ENCODE results near the gene MYEOV.

Gene MYEOV

DNA sequence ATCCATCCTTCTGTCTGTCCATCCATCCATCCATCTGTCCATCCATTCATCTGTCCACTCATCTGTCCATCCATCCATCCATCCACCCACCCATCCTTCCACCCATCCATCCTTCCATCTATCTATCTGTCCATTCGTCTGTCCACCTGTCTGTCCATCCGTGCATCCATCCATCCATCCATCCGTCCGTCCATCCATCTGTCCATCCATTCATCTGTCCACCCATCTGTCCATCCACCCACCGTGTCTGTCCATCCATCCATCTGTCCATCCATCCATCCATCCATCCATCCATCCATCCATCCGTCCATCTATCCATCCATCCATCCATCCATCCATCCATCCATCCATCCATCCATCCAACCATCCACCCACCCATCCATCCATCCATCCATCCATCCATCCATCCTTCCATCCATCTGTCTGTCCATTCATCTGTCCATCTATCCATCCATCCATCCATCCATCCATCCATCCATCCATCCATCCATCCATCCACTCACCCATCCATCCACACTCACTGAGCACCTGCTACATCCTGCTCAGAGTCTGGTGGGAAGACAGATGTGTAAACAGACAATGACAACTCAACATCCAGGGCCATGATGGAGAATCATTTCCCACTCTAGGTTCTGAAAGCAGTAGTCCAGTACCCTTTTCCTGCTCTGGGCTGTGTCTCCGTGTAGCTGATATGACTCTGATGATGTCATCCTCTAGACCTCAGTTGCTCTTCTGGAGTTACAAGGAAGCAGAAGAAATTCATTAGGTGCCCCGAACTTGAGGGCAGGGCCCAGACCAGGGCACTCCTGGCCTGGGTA, 30.8 kb upstream of the MYEOV start:
- H3K4me1 ChIP-seq (ENCODE audit: low read length), result no peaks in the 10 kb centered on the region
- H2AFZ ChIP-seq (ENCODE audit: low read length), result no peak overlapping the region
- TF ChIP-seq EZH2 (optimal IDR thresholded peaks at IDR 0.05; ENCODE audit: low read depth, low read length) (no peak), EZH2phosphoT487 (IDR thresholded peaks at IDR 0.05; ENCODE audit: low read length) (no peak)
- TF ChIP-seq, protein P1, sequence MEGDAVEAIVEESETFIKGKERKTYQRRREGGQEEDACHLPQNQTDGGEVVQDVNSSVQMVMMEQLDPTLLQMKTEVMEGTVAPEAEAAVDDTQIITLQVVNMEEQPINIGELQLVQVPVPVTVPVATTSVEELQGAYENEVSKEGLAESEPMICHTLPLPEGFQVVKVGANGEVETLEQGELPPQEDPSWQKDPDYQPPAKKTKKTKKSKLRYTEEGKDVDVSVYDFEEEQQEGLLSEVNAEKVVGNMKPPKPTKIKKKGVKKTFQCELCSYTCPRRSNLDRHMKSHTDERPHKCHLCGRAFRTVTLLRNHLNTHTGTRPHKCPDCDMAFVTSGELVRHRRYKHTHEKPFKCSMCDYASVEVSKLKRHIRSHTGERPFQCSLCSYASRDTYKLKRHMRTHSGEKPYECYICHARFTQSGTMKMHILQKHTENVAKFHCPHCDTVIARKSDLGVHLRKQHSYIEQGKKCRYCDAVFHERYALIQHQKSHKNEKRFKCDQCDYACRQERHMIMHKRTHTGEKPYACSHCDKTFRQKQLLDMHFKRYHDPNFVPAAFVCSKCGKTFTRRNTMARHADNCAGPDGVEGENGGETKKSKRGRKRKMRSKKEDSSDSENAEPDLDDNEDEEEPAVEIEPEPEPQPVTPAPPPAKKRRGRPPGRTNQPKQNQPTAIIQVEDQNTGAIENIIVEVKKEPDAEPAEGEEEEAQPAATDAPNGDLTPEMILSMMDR (IDR thresholded peaks at IDR 0.05; ENCODE audit: low read length), result no peak
- no peaks in the 10 kb centered on the region for H3K9me3 ChIP-seq (replicated peaks; ENCODE audit: insufficient read depth, low read length)
- H3K27ac ChIP-seq (ENCODE audit: low read length), result no peak overlapping the region
- no peak overlapping the region for H3K4me2 ChIP-seq (ENCODE audit: low read depth, low read length)
- DNase-seq, result no peak
- H3F3A ChIP-seq (ENCODE audit: insufficient read depth, low read length), result no peaks in the 10 kb centered on the region
- no peak overlapping the region for H3K9ac ChIP-seq (ENCODE audit: low read length)
- H3K36me3 ChIP-seq (replicated peaks; ENCODE audit: insufficient read depth, low read length), result no peaks in the 10 kb centered on the region
- H3K4me3 ChIP-seq (ENCODE audit: low read length), result no peak overlapping the region
- H3K27me3 ChIP-seq (replicated peaks; ENCODE audit: insufficient read depth, low read length), result peaks cover 16% of the 10 kb centered on the region
- H3K9me2 ChIP-seq (replicated peaks; ENCODE audit: insufficient read depth, low read length), result no peaks in the 10 kb centered on the region
- no peaks in the 10 kb centered on the region for H3K79me2 ChIP-seq (ENCODE audit: low read length)
- H4K20me1 ChIP-seq (ENCODE audit: insufficient read depth, low read length), result no peaks in the 10 kb centered on the region

DNA sequence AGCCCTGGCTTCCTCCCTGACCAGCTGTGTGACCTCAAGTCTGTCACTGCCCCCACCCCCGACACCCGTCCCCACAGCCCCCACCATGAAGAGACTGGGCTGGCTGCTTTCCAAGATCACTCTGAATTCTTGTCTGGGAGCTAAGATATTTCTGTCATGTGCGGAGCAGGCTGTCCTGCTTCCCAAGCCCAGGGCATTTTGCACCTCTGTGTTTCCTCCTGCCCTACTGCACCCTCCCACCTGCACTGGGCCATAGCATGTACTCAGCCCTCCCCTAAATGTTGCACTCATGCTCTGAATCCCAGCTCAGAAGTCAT, 30.3 kb upstream of the MYEOV start:
- Histone ChIP-seq H3K36me3 (replicated peaks; ENCODE audit: insufficient read depth, low read length) (no peaks in the 10 kb centered on the region), H3K9me3 (replicated peaks; ENCODE audit: insufficient read depth, low read length) (no peaks in the 10 kb centered on the region), H3K9me2 (replicated peaks; ENCODE audit: insufficient read depth, low read length) (no peaks in the 10 kb centered on the region), H3F3A (ENCODE audit: insufficient read depth, low read length) (no peaks in the 10 kb centered on the region), H3K27ac (ENCODE audit: low read length) (no peak overlapping the region), H2AFZ (ENCODE audit: low read length) (no peak overlapping the region), H3K9ac (ENCODE audit: low read length) (no peak overlapping the region), H3K4me3 (ENCODE audit: low read length) (no peak overlapping the region), H3K4me2 (ENCODE audit: low read depth, low read length) (no peak overlapping the region), H3K4me1 (ENCODE audit: low read length) (no peaks in the 10 kb centered on the region), H4K20me1 (ENCODE audit: insufficient read depth, low read length) (no peaks in the 10 kb centered on the region), H3K27me3 (replicated peaks; ENCODE audit: insufficient read depth, low read length) (peaks cover 16% of the 10 kb centered on the region), H3K79me2 (ENCODE audit: low read length) (no peaks in the 10 kb centered on the region)
- DNase-seq, result no peak
- TF ChIP-seq EZH2 (optimal IDR thresholded peaks at IDR 0.05; ENCODE audit: low read depth, low read length) (no peak), EZH2phosphoT487 (IDR thresholded peaks at IDR 0.05; ENCODE audit: low read length) (no peak)
- TF ChIP-seq, protein P1 (IDR thresholded peaks at IDR 0.05; ENCODE audit: low read length), result no peak

DNA sequence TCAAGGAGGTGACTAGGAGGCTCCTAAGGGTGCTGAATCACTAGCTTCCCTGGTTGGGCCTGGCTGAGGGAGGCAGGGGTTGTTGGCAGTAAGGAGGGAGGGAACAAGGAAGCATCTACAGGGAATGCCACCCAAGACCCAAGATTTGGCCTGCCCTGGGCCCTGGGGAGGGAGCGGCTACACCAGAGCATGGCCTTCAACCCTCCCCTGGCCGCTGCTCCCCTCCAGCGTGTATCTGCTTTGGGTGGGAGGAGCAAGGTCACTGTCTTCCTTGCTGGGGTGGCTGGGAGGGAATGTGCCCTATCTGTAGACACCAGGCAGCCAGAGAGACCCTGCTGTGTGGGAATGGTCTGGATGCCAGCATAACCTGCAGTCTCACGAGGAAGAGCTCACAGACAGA, 29.5 kb upstream of the MYEOV start:
- no peak overlapping the region for H3K4me2 ChIP-seq (ENCODE audit: low read depth, low read length)
- no peak overlapping the region for H3K27ac ChIP-seq (ENCODE audit: low read length)
- TF ChIP-seq EZH2phosphoT487 (IDR thresholded peaks at IDR 0.05; ENCODE audit: low read length) (no peak), EZH2 (optimal IDR thresholded peaks at IDR 0.05; ENCODE audit: low read depth, low read length) (no peak)
- TF ChIP-seq, protein P1 (IDR thresholded peaks at IDR 0.05; ENCODE audit: low read length), result no peak
- H3K9ac ChIP-seq (ENCODE audit: low read length), result no peak overlapping the region
- no peaks in the 10 kb centered on the region for H3K9me3 ChIP-seq (replicated peaks; ENCODE audit: insufficient read depth, low read length)
- H3F3A ChIP-seq (ENCODE audit: insufficient read depth, low read length), result no peaks in the 10 kb centered on the region
- H4K20me1 ChIP-seq (ENCODE audit: insufficient read depth, low read length), result no peaks in the 10 kb centered on the region
- no peaks in the 10 kb centered on the region for H3K79me2 ChIP-seq (ENCODE audit: low read length)
- H2AFZ ChIP-seq (ENCODE audit: low read length), result no peak overlapping the region
- H3K36me3 ChIP-seq (replicated peaks; ENCODE audit: insufficient read depth, low read length), result no peaks in the 10 kb centered on the region
- no peak overlapping the region for H3K4me3 ChIP-seq (ENCODE audit: low read length)
- no peaks in the 10 kb centered on the region for H3K9me2 ChIP-seq (replicated peaks; ENCODE audit: insufficient read depth, low read length)
- no peaks in the 10 kb centered on the region for H3K4me1 ChIP-seq (ENCODE audit: low read length)
- DNase-seq, result no peak
- peaks cover 16% of the 10 kb centered on the region for H3K27me3 ChIP-seq (replicated peaks; ENCODE audit: insufficient read depth, low read length)
